Activated naive CD8-positive, alpha-beta T cell treated with anti-CD3 and anti-CD28 coated beads, Interleukin-2, amount 10 ng/mL, durations not matched to agents 7 days and 5 days (primary cell): ENCODE measurements around the gene DTHD1. TPM values are rescaled to one million over a fixed set of nuclear protein-coding genes. Genes with fewer than 3 reads are reported as not detected.

Experiments
- ATAC-seq: fragments of 150-1000 bp; cut with Tn5 transposase; one replicate; pipeline ENCODE4 v1.10.0; 2021; ENCODE audit warnings: low read depth, moderate library complexity
- POLR2A ChIA-PET: fragments of 350-600 bp; sonication (Branson Sonifier 250); formaldehyde crosslinking; loops from one replicate; lab custom pipeline; 2021; ENCODE audit warnings: antibody characterized with exemption; lab: Charles Lee
- DNase-seq: peaks from one replicate; pipeline ENCODE4 v3.0.0; 2021
- H3K27ac Mint-ChIP-seq: one replicate; pipeline ENCODE4 v1.8.0; 2022; ENCODE audit warnings: mild to moderate bottlenecking, mixed read lengths
- H3K27me3 Mint-ChIP-seq: one replicate; pipeline ENCODE4 v1.8.0; 2022; ENCODE audit warnings: mild to moderate bottlenecking, moderate library complexity, mixed read lengths
- H3K36me3 Mint-ChIP-seq: one replicate; pipeline ENCODE4 v1.8.0; 2021; ENCODE audit warnings: mild to moderate bottlenecking, mixed read lengths
- H3K4me1 Mint-ChIP-seq: one replicate; pipeline ENCODE4 v1.8.0; 2021; ENCODE audit warnings: mixed read lengths
- H3K4me3 Mint-ChIP-seq: one replicate; pipeline ENCODE4 v1.8.0; 2022; ENCODE audit warnings: mild to moderate bottlenecking, moderate library complexity, mixed read lengths
- H3K9me3 Mint-ChIP-seq: one replicate; pipeline ENCODE4 v1.8.0; 2021; ENCODE audit warnings: mixed read lengths
- total RNA-seq, 2 experiments: library from RNA; stranded (reverse); gene quantifications; one replicate each; pipeline ENCODE4 v1.2.3, GENCODE V29; 2021

DTHD1 gene
- total RNA-seq, 2 experiments from 2014 or later: 4.7 to 5.4 TPM

GRCh38 chr4:36251983-36252382, 29.4 kb upstream of the DTHD1 start:
- DNase-seq: no peak
- Mint-ChIP-seq H3K27me3 (peaks cover 5% of the 10 kb centered on the region), H3K27ac (no peak overlapping the region), H3K4me3 (no peak overlapping the region), H3K9me3 (peaks cover 4% of the 10 kb centered on the region), H3K36me3 (peaks cover 3% of the 10 kb centered on the region), H3K4me1 (peaks cover 36% of the 10 kb centered on the region)
- ATAC-seq: no peak
- POLR2A ChIA-PET: interaction anchor here (4.9 kb wide), 1 partner anchor 9 kb away, joined by 47 read pairs; the partner anchor contains the start of gene ARAP2

- DNase-seq (no peak), ATAC-seq (no peak)
- Mint-ChIP-seq H3K4me3 (no peak overlapping the region), H3K27me3 (no peaks in the 10 kb centered on the region), H3K27ac (peak overlapping the region; percentile 37), H3K9me3 (peaks cover 4% of the 10 kb centered on the region), H3K36me3 (peaks cover 3% of the 10 kb centered on the region), H3K4me1 (peaks cover 36% of the 10 kb centered on the region)
- POLR2A ChIA-PET: interaction anchor here (4.9 kb wide), 1 partner anchor 11 kb away, joined by 47 read pairs; the partner anchor contains the start of gene ARAP2
Measured at GRCh38 chr4:36254371-36254770, 27.0 kb upstream of the DTHD1 start.

GRCh38 chr4:36255577-36255976, 25.8 kb upstream of the DTHD1 start:
- Mint-ChIP-seq H3K27me3 (no peaks in the 10 kb centered on the region), H3K4me3 (peak overlapping the region; percentile 80), H3K4me1 (peaks cover 33% of the 10 kb centered on the region), H3K36me3 (peaks cover 3% of the 10 kb centered on the region), H3K9me3 (peaks cover 4% of the 10 kb centered on the region), H3K27ac (peak overlapping the region; percentile 86)
- peak; percentile 96 for ATAC-seq
- POLR2A ChIA-PET: interaction anchor here (0.6 to 4.9 kb wide), 2 partner anchors 12 to 48 kb away, joined by 3 to 47 read pairs; partner anchors contain the start of gene ARAP2
- peak; percentile 34 for DNase-seq

- POLR2A ChIA-PET: interaction anchor here (4.9 kb wide), 1 partner anchor 13 kb away, joined by 47 read pairs; the partner anchor contains the start of gene ARAP2
- Mint-ChIP-seq H3K36me3 (peaks cover 3% of the 10 kb centered on the region), H3K4me1 (peaks cover 33% of the 10 kb centered on the region), H3K9me3 (peaks cover 4% of the 10 kb centered on the region), H3K4me3 (peak overlapping the region; percentile 56), H3K27me3 (no peaks in the 10 kb centered on the region), H3K27ac (peak overlapping the region; percentile 88)
- ATAC-seq: no peak
- DNase-seq: no peak
Measured at GRCh38 chr4:36256398-36256891, 25.0 kb upstream of the DTHD1 start.

GRCh38 chr4:36260731-36261130, 20.7 kb upstream of the DTHD1 start:
- ATAC-seq (no peak), DNase-seq (no peak)
- Mint-ChIP-seq H3K27me3 (no peaks in the 10 kb centered on the region), H3K36me3 (peaks cover 4% of the 10 kb centered on the region), H3K4me3 (no peak overlapping the region), H3K27ac (no peak overlapping the region), H3K4me1 (peaks cover 15% of the 10 kb centered on the region), H3K9me3 (peaks cover 3% of the 10 kb centered on the region)
- POLR2A ChIA-PET: no interaction called here

- Mint-ChIP-seq H3K27ac (no peak overlapping the region), H3K4me3 (no peak overlapping the region), H3K9me3 (peaks cover 4% of the 10 kb centered on the region), H3K4me1 (peaks cover 28% of the 10 kb centered on the region), H3K27me3 (no peaks in the 10 kb centered on the region), H3K36me3 (peaks cover 6% of the 10 kb centered on the region)
- no peak for ATAC-seq
- POLR2A ChIA-PET: interaction anchor here (2.2 kb wide), 1 partner anchor 54 kb away, joined by 5 read pairs; no protein-coding TSS in a partner anchor
- DNase-seq: no peak
Measured at GRCh38 chr4:36264207-36264826, 17.1 kb upstream of the DTHD1 start.

- H3K4me1 Mint-ChIP-seq: peaks cover 30% of the 10 kb centered on the region
- peaks cover 4% of the 10 kb centered on the region for H3K36me3 Mint-ChIP-seq
- peaks cover 3% of the 10 kb centered on the region for H3K9me3 Mint-ChIP-seq
- H3K27me3 Mint-ChIP-seq: no peaks in the 10 kb centered on the region
- POLR2A ChIA-PET: interaction anchor here (0.8 to 1.5 kb wide), 4 partner anchors 14 to 54 kb away, joined by 3 to 6 read pairs (median 4); partner anchors contain the start of gene DTHD1
- DNase-seq (no peak), ATAC-seq (peak; percentile 40)
- H3K4me3 Mint-ChIP-seq: no peak overlapping the region
- H3K27ac Mint-ChIP-seq: peak overlapping the region; percentile 34
Measured at GRCh38 chr4:36267486-36268268, 13.7 kb upstream of the DTHD1 start.

GRCh38 chr4:36269101-36269500, 12.3 kb upstream of the DTHD1 start:
- Mint-ChIP-seq H3K27ac (no peak overlapping the region), H3K27me3 (no peaks in the 10 kb centered on the region), H3K36me3 (peaks cover 4% of the 10 kb centered on the region), H3K9me3 (peaks cover 5% of the 10 kb centered on the region), H3K4me3 (peak overlapping the region; percentile 39), H3K4me1 (peaks cover 28% of the 10 kb centered on the region)
- POLR2A ChIA-PET: interaction anchor here (1.5 to 2.1 kb wide), 2 partner anchors 16 to 53 kb away, joined by 3 to 5 read pairs; no protein-coding TSS in a partner anchor
- DNase-seq (no peak), ATAC-seq (peak; percentile 92)

GRCh38 chr4:36269533-36270173, 11.8 kb upstream of the DTHD1 start:
- Mint-ChIP-seq H3K4me3 (no peak overlapping the region), H3K4me1 (peaks cover 24% of the 10 kb centered on the region), H3K27me3 (no peaks in the 10 kb centered on the region), H3K27ac (no peak overlapping the region), H3K36me3 (peaks cover 4% of the 10 kb centered on the region), H3K9me3 (peaks cover 5% of the 10 kb centered on the region)
- ATAC-seq: no peak
- DNase-seq: no peak
- POLR2A ChIA-PET: interaction anchor here (2.1 kb wide), 1 partner anchor 16 kb away, joined by 5 read pairs; no protein-coding TSS in a partner anchor

- Mint-ChIP-seq H3K4me3 (no peak overlapping the region), H3K4me1 (peaks cover 15% of the 10 kb centered on the region), H3K27me3 (no peaks in the 10 kb centered on the region), H3K36me3 (peaks cover 3% of the 10 kb centered on the region), H3K27ac (no peak overlapping the region), H3K9me3 (peaks cover 2% of the 10 kb centered on the region)
- no peak for ATAC-seq
- DNase-seq: no peak
- POLR2A ChIA-PET: no interaction called here
Measured at GRCh38 chr4:36273276-36273675, 8.1 kb upstream of the DTHD1 start.

GRCh38 chr4:36274158-36274557, 7.3 kb upstream of the DTHD1 start:
- peaks cover 2% of the 10 kb centered on the region for H3K27me3 Mint-ChIP-seq
- peaks cover 14% of the 10 kb centered on the region for H3K4me1 Mint-ChIP-seq
- H3K4me3 Mint-ChIP-seq: no peak overlapping the region
- peaks cover 3% of the 10 kb centered on the region for H3K36me3 Mint-ChIP-seq
- POLR2A ChIA-PET: interaction anchor here (1.5 kb wide), 1 partner anchor 12 kb away, joined by 3 read pairs; no protein-coding TSS in a partner anchor
- ATAC-seq (no peak), DNase-seq (no peak)
- no peak overlapping the region for H3K27ac Mint-ChIP-seq
- H3K9me3 Mint-ChIP-seq: peaks cover 2% of the 10 kb centered on the region

- no peak overlapping the region for H3K4me3 Mint-ChIP-seq
Measured at GRCh38 chr4:36277533-36277932, 3.9 kb upstream of the DTHD1 start.

GRCh38 chr4:36278789-36279188, 2.6 kb upstream of the DTHD1 start:
- Mint-ChIP-seq H3K27ac (no peak overlapping the region), H3K36me3 (peaks cover 6% of the 10 kb centered on the region), H3K9me3 (peaks cover 5% of the 10 kb centered on the region), H3K27me3 (peaks cover 5% of the 10 kb centered on the region), H3K4me1 (peaks cover 26% of the 10 kb centered on the region), H3K4me3 (no peak overlapping the region)
- ATAC-seq (no peak), DNase-seq (no peak)
- POLR2A ChIA-PET: no interaction called here

More at GRCh38 chr4:36277533-36277932, 3.9 kb upstream of the DTHD1 start:
- peaks cover 5% of the 10 kb centered on the region for H3K27me3 Mint-ChIP-seq
- ATAC-seq (no peak), DNase-seq (no peak)
- POLR2A ChIA-PET: no interaction called here
- H3K27ac Mint-ChIP-seq: no peak overlapping the region
- peaks cover 6% of the 10 kb centered on the region for H3K36me3 Mint-ChIP-seq
- H3K9me3 Mint-ChIP-seq: peaks cover 5% of the 10 kb centered on the region
- H3K4me1 Mint-ChIP-seq: peaks cover 26% of the 10 kb centered on the region
